Esophagus squamous epithelium (tissue), 4 donors: ENCODE results near the gene PRSS50.

ENCODE experiments used
- CTCF ChIP-seq, 6 experiments: fragments of 450-650 bp in 4 of 6; fragments of 200-600 bp in 2 of 6; sonication (generic) in 2 of 6; IDR thresholded peaks; one replicate each; pipeline ENCODE4 v1.5.1; 2016 to 2019; ENCODE audit warnings: antibody characterized with exemption in 6 of 6, mild to moderate bottlenecking in 4 of 6, moderate library complexity in 4 of 6
- POLR2A ChIP-seq, 4 donors: fragments of 450-650 bp; IDR thresholded peaks; one replicate each; pipeline ENCODE4 v1.6.1; 2017; ENCODE audit warnings: antibody characterized with exemption in 4 of 4, mild to moderate bottlenecking in 4 of 4, moderate library complexity in 3 of 4

- TF ChIP-seq POLR2A (IDR thresholded peaks at IDR 0.05) = no peak
- no peak for TF ChIP-seq CTCF (IDR thresholded peaks at IDR 0.05)
Measured at GRCh38 chr3:46682974-46683373, 34.7 kb downstream of the PRSS50 start.
